Loucy (cell line): ENCODE data around the gene SMIM14.

Experiments used
- CTCF ChIP-seq: fragments of 200-600 bp; sonication (generic); conservative IDR thresholded peaks from 2 replicates; pipeline ENCODE4 v1.5.1; 2014; ENCODE audit warnings: mild to moderate bottlenecking, antibody characterized with exemption, low read length
- EZH2phosphoT487 ChIP-seq: fragments of 200-600 bp; IDR thresholded peaks from 2 replicates; pipeline ENCODE4 v1.6.1; 2018; ENCODE audit warnings: antibody characterized with exemption, mild to moderate bottlenecking, moderate library complexity, borderline replicate concordance

GRCh38 chr4:39597695-39598381 lies 40.8 kb downstream of the SMIM14 start:
- TF ChIP-seq CTCF (no peak), EZH2phosphoT487 (no peak)
